Mucosa of descending colon (tissue), 3 donors: ENCODE data around the gene SELP. TPM values are rescaled to one million over a fixed set of nuclear protein-coding genes. Genes with fewer than 3 reads are reported as not detected.
"Not testable (repeated sequence)": the region's sequence is repeated elsewhere in the genome, so short reads cannot be mapped to it uniquely, and the experiment has no call there.

Source experiments
- ATAC-seq: fragments of 200-7000 bp; cut with Tn5 transposase; one replicate; pipeline ENCODE4 v1.9.1; 2020; ENCODE audit warnings: mild to moderate bottlenecking, moderate library complexity
- DNase-seq, 3 donors: peaks; one replicate each; pipeline ENCODE4 v3.0.0-alpha.2; 2020
- H3K36me3 ChIP-seq: fragments of 200-600 bp; one replicate; pipeline ENCODE4 v1.8.0; 2021; ENCODE audit warnings: low read depth, mild to moderate bottlenecking
- H3K4me1 ChIP-seq: fragments of 200-600 bp; one replicate; pipeline ENCODE4 v1.8.0; 2021; ENCODE audit warnings: low read depth, mild to moderate bottlenecking
- H3K4me3 ChIP-seq: fragments of 200-600 bp; one replicate; pipeline ENCODE4 v1.8.0; 2021; ENCODE audit warnings: mild to moderate bottlenecking
- H3K9me3 ChIP-seq: fragments of 200-600 bp; one replicate; pipeline ENCODE4 v1.8.0; 2021; ENCODE audit warnings: mild to moderate bottlenecking
- CTCF ChIP-seq: fragments of 200-600 bp; IDR thresholded peaks from one replicate; pipeline ENCODE4 v1.8.0; 2022; ENCODE audit warnings: antibody characterized with exemption, mild to moderate bottlenecking
- intact Hi-C, 2 donors: fragments of 100-400 bp; cut with DNase I in 1 of 2; cut with micrococcal nuclease in 1 of 2; formaldehyde crosslinking; loops; one replicate each; pipeline versions ENCODE4 v1.11.0 to v1.11.1; 2022; cut with DNase I, micrococcal nuclease
- long read RNA-seq, 2 donors: library from polyadenylated mRNA; unstranded; transcript quantifications; one replicate each; pipeline ENCODE4 v2.0.0, GENCODE V29; 2019 to 2021
- total RNA-seq, 3 donors: library from RNA; stranded (reverse); fragmentation: NEBNext Ultra II Directional in 2 of 3; extraction: Animal tissue kit (Norgen Biotek cat#: 25700) in 2 of 3; gene quantifications; one replicate each; pipeline versions ENCODE4 v1.2.1 to v1.2.4, GENCODE V29; 2021 to 2023
- donor health status: DM: no; HTN: no; CAD: no; lungs with moderate emphysema.
- donor health status: DM: no; HTN: no; CAD: no.
- donor health status: DM: no; HTN: yes; CAD: no.

SELP gene
- total RNA-seq = 1 to 10 TPM; 1.9 to 4.2 (median 2.4) TPM
- long read RNA-seq, donor 1, partial matches to known transcripts = 0 of 2 reads
- long read RNA-seq, donor 1, other reads (novel, unspliced or antisense) = 1 of 2 reads
- long read RNA-seq, donor 2, partial matches to known transcripts = 0 of 2 reads
- long read RNA-seq, donor 2, other reads (novel, unspliced or antisense) = 2 of 2 reads

- no peak for DNase-seq
- Histone ChIP-seq H3K4me3 (no peak within 1 kb of the TSS), H3K36me3 (no peaks in the 10 kb centered on the region), H3K9me3 (peaks cover 16% of the 10 kb centered on the region), H3K4me1 (no peaks in the 10 kb centered on the region)
- no peak for ATAC-seq
- no peak for TF ChIP-seq CTCF
- intact Hi-C loops = no loop called here
Observed at GRCh38 chr1:169630006-169630405, at the start of gene SELP. Gene SELP, minus strand, starts transcription at chr1:169630124. Its CDS starts 50 bp downstream, at chr1:169630074.

- Histone ChIP-seq H3K4me1 (no peaks in the 10 kb centered on the region), H3K9me3 (no peaks in the 10 kb centered on the region), H3K36me3 (no peaks in the 10 kb centered on the region), H3K4me3 (no peak overlapping the region)
- intact Hi-C loops = no loop called here
- TF ChIP-seq CTCF = no peak
- ATAC-seq = no peak
- no peak for DNase-seq
Observed at GRCh38 chr1:169679692-169680091, 49.8 kb upstream of the SELP start.

- H3K9me3 ChIP-seq = peaks cover 4% of the 10 kb centered on the region
- no peaks in the 10 kb centered on the region for H3K4me1 ChIP-seq
- ATAC-seq (no peak), DNase-seq (no peak)
- intact Hi-C loops = no loop called here
- no peak for TF ChIP-seq CTCF
- H3K4me3 ChIP-seq = no peak overlapping the region
- no peaks in the 10 kb centered on the region for H3K36me3 ChIP-seq
Observed at GRCh38 chr1:169676001-169676400, 46.1 kb upstream of the SELP start.

GRCh38 chr1:169670836-169671235 lies 40.9 kb upstream of the SELP start:
- DNase-seq = no peak
- no peaks in the 10 kb centered on the region for H3K36me3 ChIP-seq
- H3K4me3 ChIP-seq = no peak overlapping the region
- intact Hi-C loops = no loop called here
- H3K4me1 ChIP-seq = no peaks in the 10 kb centered on the region
- no peak for ATAC-seq
- no peak for TF ChIP-seq CTCF
- H3K9me3 ChIP-seq = peaks cover 4% of the 10 kb centered on the region

- H3K4me1 ChIP-seq, H3K4me3 ChIP-seq, DNase-seq, H3K9me3 ChIP-seq, H3K36me3 ChIP-seq, intact Hi-C loops, ATAC-seq: not testable (repeated sequence)
Observed at GRCh38 chr1:169670244-169670643, 40.3 kb upstream of the SELP start.

- H3K4me3 ChIP-seq, ATAC-seq, H3K4me1 ChIP-seq, DNase-seq, intact Hi-C loops, H3K36me3 ChIP-seq, H3K9me3 ChIP-seq: not testable (repeated sequence)
Observed at GRCh38 chr1:169667699-169668596, 38.0 kb upstream of the SELP start.

GRCh38 chr1:169667227-169667639 lies 37.3 kb upstream of the SELP start:
- intact Hi-C loops, DNase-seq, H3K9me3 ChIP-seq, ATAC-seq, H3K36me3 ChIP-seq, H3K4me3 ChIP-seq, H3K4me1 ChIP-seq: not testable (repeated sequence)

- DNase-seq, ATAC-seq, H3K4me1 ChIP-seq, H3K36me3 ChIP-seq, intact Hi-C loops, H3K4me3 ChIP-seq, H3K9me3 ChIP-seq: not testable (repeated sequence)
Observed at GRCh38 chr1:169662680-169663079, 32.8 kb upstream of the SELP start.

- H3K9me3 ChIP-seq, intact Hi-C loops, H3K36me3 ChIP-seq, H3K4me3 ChIP-seq, H3K4me1 ChIP-seq, ATAC-seq, DNase-seq: not testable (repeated sequence)
Observed at GRCh38 chr1:169661066-169661465, 31.1 kb upstream of the SELP start.

GRCh38 chr1:169658777-169659176 lies 28.9 kb upstream of the SELP start:
- H3K36me3 ChIP-seq, H3K9me3 ChIP-seq, H3K4me1 ChIP-seq, intact Hi-C loops, ATAC-seq, DNase-seq, H3K4me3 ChIP-seq: not testable (repeated sequence)
